ENCODE measurements around the gene ACER1. TPM values are rescaled to one million over a fixed set of nuclear protein-coding genes. Genes with fewer than 3 reads are reported as not detected.

The ACER1 gene
- total and polyA plus RNA-seq, 4 donors = 0.07 TPM; not detected in 3

DNA sequence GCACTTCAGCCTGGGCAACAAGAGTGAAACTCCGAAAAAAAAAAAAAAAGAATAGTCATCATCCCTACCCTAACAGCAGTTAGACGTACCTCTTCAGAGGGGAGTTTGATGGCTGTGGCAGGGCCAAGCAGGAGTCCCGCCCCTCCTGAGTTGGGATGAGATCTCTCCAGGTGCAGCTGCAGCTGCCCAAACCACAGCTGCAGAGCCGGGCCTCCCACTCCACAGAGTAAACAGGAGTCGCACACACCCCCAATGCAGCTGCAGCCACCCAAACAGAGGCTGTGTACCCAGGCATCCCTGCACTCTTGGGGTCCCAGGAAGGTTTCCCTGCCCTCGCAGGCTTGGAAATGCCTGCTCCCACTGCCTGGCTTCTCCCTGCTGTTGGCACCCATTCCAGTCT is 36.2 kb downstream of the ACER1 start:
- H3K27ac ChIP-seq (ENCODE audit: low read depth in 1 of 2, low read length in 2 of 2) = no peak overlapping the region
- no peak for TF ChIP-seq EGR1 (IDR thresholded peaks at IDR 0.05; ENCODE audit: low read depth in 2 of 2)
- TF ChIP-seq SP1 (IDR thresholded peaks at IDR 0.05) = no peak
- no peak for TF ChIP-seq RAD21 (IDR thresholded peaks at IDR 0.05)
- TF ChIP-seq FOXA1 (IDR thresholded peaks at IDR 0.05) = no peak
- no peak for TF ChIP-seq YY1 (IDR thresholded peaks at IDR 0.05)
- TF ChIP-seq FOXA2 (IDR thresholded peaks at IDR 0.05) = no peak
- TF ChIP-seq NR2F2 (IDR thresholded peaks at IDR 0.05) = no peak
- no peak for TF ChIP-seq REST (IDR thresholded peaks at IDR 0.05)
- TF ChIP-seq GABPA (IDR thresholded peaks at IDR 0.05 in 1 of 2, conservative IDR thresholded peaks at IDR 0.05 in 1 of 2) = no peak
- no peak overlapping the region for H3K9ac ChIP-seq (ENCODE audit: low read depth in 1 of 2, low read length in 2 of 2)
- peaks cover 2 to 16% (median 9%) of the 10 kb centered on the region in 4 donors for H3K9me3 ChIP-seq (ENCODE audit: control insufficient read depth in 4 of 4, low read length in 3 of 4)
- no peak for DNase-seq (ENCODE audit: low spot score)
- WGBS = 87% methylated on average over 6 of the region's 6 CpGs
- no peaks in the 10 kb centered on the region for H3K36me3 ChIP-seq (ENCODE audit: control insufficient read depth in 4 of 4, insufficient read depth in 3 of 4, low read depth in 1 of 4, low read length in 3 of 4)
- no peaks in the 10 kb centered on the region for H3K27me3 ChIP-seq (ENCODE audit: control insufficient read depth in 4 of 4, insufficient read depth in 4 of 4, low read length in 3 of 4)
- no peak overlapping the region for H3K4me3 ChIP-seq (ENCODE audit: low read depth in 1 of 3, low read length in 3 of 3)
- H3K4me1 ChIP-seq (ENCODE audit: control insufficient read depth in 4 of 4, insufficient read depth in 4 of 4, low read length in 3 of 4) = no peaks in the 10 kb centered on the region

DNA sequence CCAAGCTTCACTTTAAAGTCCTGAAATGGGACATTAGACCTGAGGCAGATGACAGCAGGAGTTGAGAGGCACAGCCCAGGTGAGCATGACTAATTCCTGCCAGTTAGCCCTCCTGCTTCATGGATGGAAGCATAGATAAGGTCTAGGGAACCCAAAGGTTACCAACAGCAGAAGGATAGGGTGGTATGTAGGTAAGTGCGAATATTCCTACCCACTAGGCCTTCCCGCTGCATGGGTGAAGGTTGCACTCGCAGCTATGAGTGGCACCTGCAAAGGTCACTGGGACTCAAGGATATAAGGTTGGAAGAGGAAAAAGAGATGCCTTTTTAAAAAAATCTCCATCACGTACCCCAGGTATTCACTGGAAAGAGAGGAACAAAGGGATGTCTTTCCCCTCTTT is 41.4 kb downstream of the ACER1 start:
- Histone ChIP-seq H3K36me3 (ENCODE audit: control insufficient read depth in 4 of 4, insufficient read depth in 3 of 4, low read depth in 1 of 4, low read length in 3 of 4) (no peaks in the 10 kb centered on the region), H3K9ac (ENCODE audit: low read depth in 1 of 2, low read length in 2 of 2) (no peak overlapping the region), H3K27ac (ENCODE audit: low read depth in 1 of 2, low read length in 2 of 2) (no peak overlapping the region), H3K4me1 (ENCODE audit: control insufficient read depth in 4 of 4, insufficient read depth in 4 of 4, low read length in 3 of 4) (no peaks in the 10 kb centered on the region), H3K4me3 (ENCODE audit: low read depth in 1 of 3, low read length in 3 of 3) (peak overlapping the region in 2 of 3 donors; percentile 14 to 21), H3K27me3 (ENCODE audit: control insufficient read depth in 4 of 4, insufficient read depth in 4 of 4, low read length in 3 of 4) (no peaks in the 10 kb centered on the region), H3K9me3 (ENCODE audit: control insufficient read depth in 4 of 4, low read length in 3 of 4) (peaks cover 21 to 42% (median 29%) of the 10 kb centered on the region in 4 donors)
- DNase-seq (ENCODE audit: low spot score) = no peak
- TF ChIP-seq HNF4G (IDR thresholded peaks at IDR 0.05) = no peak
- TF ChIP-seq, protein P1, sequence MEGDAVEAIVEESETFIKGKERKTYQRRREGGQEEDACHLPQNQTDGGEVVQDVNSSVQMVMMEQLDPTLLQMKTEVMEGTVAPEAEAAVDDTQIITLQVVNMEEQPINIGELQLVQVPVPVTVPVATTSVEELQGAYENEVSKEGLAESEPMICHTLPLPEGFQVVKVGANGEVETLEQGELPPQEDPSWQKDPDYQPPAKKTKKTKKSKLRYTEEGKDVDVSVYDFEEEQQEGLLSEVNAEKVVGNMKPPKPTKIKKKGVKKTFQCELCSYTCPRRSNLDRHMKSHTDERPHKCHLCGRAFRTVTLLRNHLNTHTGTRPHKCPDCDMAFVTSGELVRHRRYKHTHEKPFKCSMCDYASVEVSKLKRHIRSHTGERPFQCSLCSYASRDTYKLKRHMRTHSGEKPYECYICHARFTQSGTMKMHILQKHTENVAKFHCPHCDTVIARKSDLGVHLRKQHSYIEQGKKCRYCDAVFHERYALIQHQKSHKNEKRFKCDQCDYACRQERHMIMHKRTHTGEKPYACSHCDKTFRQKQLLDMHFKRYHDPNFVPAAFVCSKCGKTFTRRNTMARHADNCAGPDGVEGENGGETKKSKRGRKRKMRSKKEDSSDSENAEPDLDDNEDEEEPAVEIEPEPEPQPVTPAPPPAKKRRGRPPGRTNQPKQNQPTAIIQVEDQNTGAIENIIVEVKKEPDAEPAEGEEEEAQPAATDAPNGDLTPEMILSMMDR (IDR thresholded peaks at IDR 0.05; ENCODE audit: low read depth, low read length, missing input control) = no peak
- TF ChIP-seq SP1 (IDR thresholded peaks at IDR 0.05) = no peak
- 60% methylated on average over 4 of the region's 4 CpGs for WGBS

DNA sequence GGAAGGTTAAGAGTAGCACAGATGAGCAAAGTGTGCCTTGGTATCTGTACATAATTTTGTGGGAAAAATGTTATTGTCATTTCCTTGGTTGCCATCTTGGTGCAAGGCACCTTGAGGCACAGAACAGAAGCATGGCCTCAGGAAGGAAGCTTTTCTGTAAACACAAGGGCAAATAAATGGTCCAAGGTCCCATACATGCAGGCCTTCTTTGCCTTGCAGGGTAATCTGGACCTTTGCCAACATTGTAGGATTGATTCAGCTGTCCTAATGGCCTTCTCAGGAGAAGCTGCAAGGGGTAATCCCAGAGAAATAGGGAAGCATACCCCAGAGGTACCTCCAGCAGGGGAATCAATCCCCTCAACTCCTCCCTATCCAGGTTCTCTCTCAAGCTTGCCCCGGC is 44.7 kb downstream of the ACER1 start:
- 94% methylated on average over 1 of the region's 1 CpG for WGBS
- DNase-seq (ENCODE audit: low spot score) = no peak
- Histone ChIP-seq H3K4me3 (ENCODE audit: low read depth in 1 of 3, low read length in 3 of 3) (no peak overlapping the region), H3K36me3 (ENCODE audit: control insufficient read depth in 4 of 4, insufficient read depth in 3 of 4, low read depth in 1 of 4, low read length in 3 of 4) (no peaks in the 10 kb centered on the region), H3K9ac (ENCODE audit: low read depth in 1 of 2, low read length in 2 of 2) (no peak overlapping the region), H3K4me1 (ENCODE audit: control insufficient read depth in 4 of 4, insufficient read depth in 4 of 4, low read length in 3 of 4) (no peaks in the 10 kb centered on the region), H3K9me3 (ENCODE audit: control insufficient read depth in 4 of 4, low read length in 3 of 4) (peaks cover 26 to 48% (median 32%) of the 10 kb centered on the region in 4 donors), H3K27ac (ENCODE audit: low read depth in 1 of 2, low read length in 2 of 2) (no peak overlapping the region), H3K27me3 (ENCODE audit: control insufficient read depth in 4 of 4, insufficient read depth in 4 of 4, low read length in 3 of 4) (no peaks in the 10 kb centered on the region)
- TF ChIP-seq MAX (IDR thresholded peaks at IDR 0.05) (no peak), YY1 (IDR thresholded peaks at IDR 0.05) (no peak), GABPA (IDR thresholded peaks at IDR 0.05 in 1 of 2, conservative IDR thresholded peaks at IDR 0.05 in 1 of 2) (no peak), JUND (IDR thresholded peaks at IDR 0.05) (no peak)

All from liver (tissue), 9 donors.